Liver (tissue), 9 donors: ENCODE data around the gene RNF126. TPM values are rescaled to one million over a fixed set of nuclear protein-coding genes. Genes with fewer than 3 reads are reported as not detected.

Experiments used
- DNase-seq: peaks from one replicate; pipeline ENCODE4 v3.0.0-alpha.2; 2017; ENCODE audit warnings: low spot score
- H3K27ac ChIP-seq, 2 donors: one replicate each; pipeline ENCODE4 v1.7.0; 2013; ENCODE audit warnings: inconsistent platforms in 2 of 2, low read length in 2 of 2, control low read depth in 1 of 2, low read depth in 1 of 2, mild to moderate bottlenecking in 1 of 2
- H3K27me3 ChIP-seq, 4 donors: one replicate each; pipeline versions ENCODE4 v1.6.1 to v1.7.0; 2013; ENCODE audit warnings: low read length in 3 of 4, inconsistent platforms in 1 of 4, mild to moderate bottlenecking in 1 of 4, moderate library complexity in 1 of 4; ENCODE audit not compliant: control insufficient read depth in 4 of 4, insufficient read depth in 4 of 4
- H3K36me3 ChIP-seq, 4 donors: one replicate each; pipeline versions ENCODE4 v1.6.1 to v1.7.0; 2013; ENCODE audit warnings: low read length in 3 of 4, mild to moderate bottlenecking in 3 of 4, low read depth in 1 of 4, moderate library complexity in 1 of 4; ENCODE audit not compliant: control insufficient read depth in 4 of 4, insufficient read depth in 3 of 4
- H3K4me1 ChIP-seq, 4 donors: one replicate each; pipeline versions ENCODE4 v1.6.1 to v1.7.0; 2013; ENCODE audit warnings: low read length in 3 of 4, mild to moderate bottlenecking in 3 of 4, moderate library complexity in 1 of 4; ENCODE audit not compliant: control insufficient read depth in 4 of 4, insufficient read depth in 4 of 4
- H3K4me3 ChIP-seq, 3 donors: one replicate each; pipeline versions ENCODE4 v1.6.1 to v1.7.0; 2013; ENCODE audit warnings: low read length in 3 of 3, control low read depth in 1 of 3, low read depth in 1 of 3, mild to moderate bottlenecking in 1 of 3
- H3K9ac ChIP-seq, 2 donors: one replicate each; pipeline ENCODE4 v1.7.0; 2013; ENCODE audit warnings: low read length in 2 of 2, mild to moderate bottlenecking in 2 of 2, moderate library complexity in 2 of 2, control low read depth in 1 of 2, low read depth in 1 of 2
- H3K9me3 ChIP-seq, 4 donors: one replicate each; pipeline versions ENCODE4 v1.6.1 to v1.7.0; 2013; ENCODE audit warnings: low read length in 3 of 4; ENCODE audit not compliant: control insufficient read depth in 4 of 4
- ATF3 ChIP-seq: IDR thresholded peaks from 2 replicates; pipeline ENCODE4 v1.6.1; 2016; ENCODE audit warnings: antibody characterized with exemption
- CTCF ChIP-seq: fragments of 150-350 bp; IDR thresholded peaks from 2 replicates; pipeline ENCODE4 v1.5.1; 2017; ENCODE audit warnings: improper control_type of control experiment, low read depth, low read length; ENCODE audit not compliant: missing input control
- EGR1 ChIP-seq, 2 donors: IDR thresholded peaks; 2 replicates each; pipeline ENCODE4 v1.6.1; 2016 to 2018; ENCODE audit warnings: antibody characterized with exemption in 2 of 2, low read depth in 2 of 2
- FOXA1 ChIP-seq: IDR thresholded peaks from 2 replicates; pipeline ENCODE4 v1.6.1; 2016; ENCODE audit warnings: antibody characterized with exemption
- FOXA2 ChIP-seq: IDR thresholded peaks from 2 replicates; pipeline ENCODE4 v1.6.1; 2016; ENCODE audit warnings: antibody characterized with exemption
- GABPA ChIP-seq, 2 donors: IDR thresholded peaks in 1 of 2; conservative IDR thresholded peaks in 1 of 2; 2 replicates each; pipeline ENCODE4 v1.6.1; 2016; ENCODE audit warnings: antibody characterized with exemption in 2 of 2, mild to moderate bottlenecking in 1 of 2, moderate library complexity in 1 of 2
- HNF4A ChIP-seq, 2 donors: conservative IDR thresholded peaks; 2 replicates each; pipeline ENCODE4 v1.6.1; 2016; ENCODE audit warnings: antibody characterized with exemption in 2 of 2, mild to moderate bottlenecking in 2 of 2
- HNF4G ChIP-seq: IDR thresholded peaks from 2 replicates; pipeline ENCODE4 v1.6.1; 2016; ENCODE audit warnings: antibody characterized with exemption
- JUND ChIP-seq, 2 donors: IDR thresholded peaks; 2 replicates each; pipeline ENCODE4 v1.6.1; 2016; ENCODE audit warnings: antibody characterized with exemption in 2 of 2
- MAX ChIP-seq: IDR thresholded peaks from 2 replicates; pipeline ENCODE4 v1.6.1; 2016; ENCODE audit warnings: antibody characterized with exemption
- NR2F2 ChIP-seq: IDR thresholded peaks from 2 replicates; pipeline ENCODE4 v1.6.1; 2016; ENCODE audit warnings: antibody characterized with exemption
- RAD21 ChIP-seq, 2 donors: IDR thresholded peaks; 2 replicates each; pipeline ENCODE4 v1.6.1; 2016; ENCODE audit warnings: antibody characterized with exemption in 2 of 2, mild to moderate bottlenecking in 2 of 2
- REST ChIP-seq: IDR thresholded peaks from 2 replicates; pipeline ENCODE4 v1.6.1; 2016; ENCODE audit warnings: antibody characterized with exemption, mild to moderate bottlenecking
- RXRA ChIP-seq, 2 donors: IDR thresholded peaks; 2 replicates each; pipeline ENCODE4 v1.6.1; 2017 to 2018; ENCODE audit warnings: antibody characterized with exemption in 2 of 2, mild to moderate bottlenecking in 1 of 2
- SP1 ChIP-seq: IDR thresholded peaks from 2 replicates; pipeline ENCODE4 v1.6.1; 2018; ENCODE audit warnings: antibody characterized with exemption, mild to moderate bottlenecking
- TAF1 ChIP-seq: conservative IDR thresholded peaks from 2 replicates; pipeline ENCODE4 v1.6.1; 2016; ENCODE audit warnings: antibody characterized with exemption, mild to moderate bottlenecking
- YY1 ChIP-seq: IDR thresholded peaks from 2 replicates; pipeline ENCODE4 v1.6.1; 2016; ENCODE audit warnings: antibody characterized with exemption, mild to moderate bottlenecking
- ZBTB33 ChIP-seq: IDR thresholded peaks from 2 replicates; pipeline ENCODE4 v1.6.1; 2016; ENCODE audit warnings: antibody characterized with exemption
- WGBS: extraction: QIAGEN DNeasy Blood & Tissue Kit; methylation state at CpG from one replicate; pipeline ENCODE4 v1.1.7; 2013; 5-methylcytosine and 5-hydroxymethylcytosine counted together
- polyA plus RNA-seq, 2 donors: library from polyadenylated mRNA; stranded (reverse) in 1 of 2; unstranded in 1 of 2; fragments of 200-250 nt in 1 of 2; fragments of >200 nt in 1 of 2; fragmentation: Nextera tagmentation in 1 of 2; extraction: Ambion mirVana in 1 of 2; gene quantifications; one replicate each; pipeline versions ENCODE4 v1.2.1 to v1.2.3, GENCODE V29; 2013 to 2015
- total RNA-seq, 2 donors: library from RNA; depleted of rRNA; stranded (reverse); fragments of >200 nt; gene quantifications; one replicate each; pipeline ENCODE4 v1.2.3, GENCODE V29; 2014
- donor health status: healthy.
- donor health status: healthy.
- donor health status: healthy.
- donor health status: healthy.
- donor health status: healthy.

RNF126 gene
- total and polyA plus RNA-seq, 4 donors: 16.7 to 32.7 (median 24.1) TPM

- H3K9ac ChIP-seq: no peak overlapping the region
- H3K27me3 ChIP-seq: no peaks in the 10 kb centered on the region
- no peak for DNase-seq
- H3K36me3 ChIP-seq: peaks cover 0 to 14% (median 7%) of the 10 kb centered on the region in 4 donors
- 83% methylated on average over 54 of the region's 54 CpGs for WGBS
- H3K9me3 ChIP-seq: no peaks in the 10 kb centered on the region
- peaks cover 0 to 4% (median 3%) of the 10 kb centered on the region in 4 donors for H3K4me1 ChIP-seq
- no peak overlapping the region for H3K27ac ChIP-seq
- TF ChIP-seq EGR1 (IDR thresholded peaks at IDR 0.05; ENCODE audit: low read depth in 2 of 2): no peak
- no peak for TF ChIP-seq ZBTB33
- TF ChIP-seq RXRA (IDR thresholded peaks at IDR 0.05): no peak
- no peak for TF ChIP-seq FOXA2
- no peak for TF ChIP-seq GABPA (IDR thresholded peaks at IDR 0.05 in 1 of 2, conservative IDR thresholded peaks at IDR 0.05 in 1 of 2)
- TF ChIP-seq FOXA1: no peak
- no peak for TF ChIP-seq ATF3
- TF ChIP-seq YY1: no peak
- no peak for TF ChIP-seq HNF4G
- no peak for TF ChIP-seq RAD21 (IDR thresholded peaks at IDR 0.05)
- TF ChIP-seq MAX: no peak
- TF ChIP-seq REST: no peak
- no peak for TF ChIP-seq JUND (IDR thresholded peaks at IDR 0.05)
- TF ChIP-seq HNF4A (conservative IDR thresholded peaks at IDR 0.05): no peak
- no peak for TF ChIP-seq SP1
- TF ChIP-seq CTCF: no peak
- TF ChIP-seq TAF1: no peak
- no peak for TF ChIP-seq NR2F2
- no peak overlapping the region for H3K4me3 ChIP-seq
Observed at GRCh38 chr19:613732-614567, 49.1 kb downstream of the RNF126 start.
